B cell (primary cell): ENCODE measurements around the gene PPP2R5E. TPM values are rescaled to one million over a fixed set of nuclear protein-coding genes. Genes with fewer than 3 reads are reported as not detected.

Source experiments
- ATAC-seq: fragments of 200-7000 bp; cut with Tn5 transposase; one replicate; pipeline ENCODE4 v1.10.0; 2021; ENCODE audit warnings: low read depth, mild to moderate bottlenecking, moderate number of reproducible peaks, moderate library complexity
- CTCF ChIA-PET: fragments of 350-600 bp; sonication (Branson Sonifier 250); formaldehyde crosslinking; loops from one replicate; lab custom pipeline; 2021; ENCODE audit warnings: antibody characterized with exemption, inconsistent platforms; lab: Charles Lee
- POLR2A ChIA-PET: fragments of 350-600 bp; sonication (Branson Sonifier 250); formaldehyde crosslinking; loops from one replicate; lab custom pipeline; 2021; ENCODE audit warnings: antibody characterized with exemption; lab: Charles Lee
- DNase-seq: peaks from one replicate; pipeline ENCODE4 v3.0.0; 2013
- H2AFZ ChIP-seq: 2 replicates; pipeline ENCODE4 v1.6.1; 2012; ENCODE audit warnings: mild to moderate bottlenecking, low read depth, low read length; ENCODE audit not compliant: insufficient read depth, poor library complexity, severe bottlenecking
- H3K27ac ChIP-seq, 2 donors: 1 replicate in 1 of 2; 2 replicates in 1 of 2; pipeline ENCODE4 v1.5.1; 2012 to 2013; ENCODE audit warnings: low read length in 2 of 2, mild to moderate bottlenecking in 2 of 2, moderate library complexity in 1 of 2
- H3K27me3 ChIP-seq, 4 experiments: fragments of 200-600 bp in 1 of 4; sonication (generic) in 1 of 4; replicated peaks in 1 of 4; 1 replicate in 2 of 4; 2 replicates in 2 of 4; pipeline versions ENCODE4 v1.6.1 to v1.7.0; 2013 to 2016; ENCODE audit warnings: low read length in 3 of 4, mild to moderate bottlenecking in 2 of 4, mixed read lengths in 1 of 4, moderate library complexity in 1 of 4; ENCODE audit not compliant: insufficient read depth in 4 of 4, control insufficient read depth in 3 of 4; ENCODE audit errors: control extremely low read depth in 1 of 4
- H3K36me3 ChIP-seq, 2 experiments: replicated peaks in 1 of 2; 1 replicate in 1 of 2; 2 replicates in 1 of 2; pipeline versions ENCODE4 v1.6.1 to v1.7.1; 2013; ENCODE audit warnings: low read length in 1 of 2; ENCODE audit not compliant: insufficient read depth in 2 of 2, control insufficient read depth in 1 of 2; ENCODE audit errors: control extremely low read depth in 1 of 2, extremely low read depth in 1 of 2
- H3K4me1 ChIP-seq, 2 donors: fragments of 200-600 bp in 1 of 2; sonication (generic) in 1 of 2; 1 replicate in 1 of 2; 2 replicates in 1 of 2; pipeline versions ENCODE4 v1.5.1 to v1.6.1; 2013 to 2017; ENCODE audit warnings: low read length in 2 of 2; ENCODE audit not compliant: control insufficient read depth in 2 of 2, insufficient read depth in 2 of 2
- H3K4me2 ChIP-seq: replicated peaks from 2 replicates; pipeline ENCODE3; 2012; ENCODE audit warnings: mild to moderate bottlenecking, low read depth, low read length; ENCODE audit not compliant: poor library complexity, severe bottlenecking
- H3K4me3 ChIP-seq, 5 experiments: fragments of 200-600 bp in 1 of 5; sonication (generic) in 1 of 5; 1 replicate in 3 of 5; 2 replicates in 2 of 5; pipeline versions ENCODE4 v1.5.1 to v1.7.0; 2011 to 2016; ENCODE audit warnings: low read length in 4 of 5, mild to moderate bottlenecking in 4 of 5, low read depth in 2 of 5, control low read depth in 1 of 5, moderate library complexity in 1 of 5; ENCODE audit not compliant: insufficient read depth in 1 of 5; ENCODE audit errors: control extremely low read depth in 1 of 5, extremely low read depth in 1 of 5
- H3K79me2 ChIP-seq: fragments of 200-600 bp; sonication (generic); one replicate; pipeline ENCODE4 v1.6.0; 2016; ENCODE audit warnings: low read length; ENCODE audit not compliant: control insufficient read depth, insufficient read depth
- H3K9ac ChIP-seq: fragments of 200-600 bp; sonication (generic); 2 replicates; pipeline ENCODE4 v1.6.1; 2017; ENCODE audit warnings: mild to moderate bottlenecking, low read length, moderate library complexity
- H3K9me3 ChIP-seq, 3 donors: one replicate each; pipeline versions ENCODE4 v1.6.1 to v1.7.1; 2013; ENCODE audit warnings: low read length in 2 of 3; ENCODE audit not compliant: control insufficient read depth in 2 of 3, insufficient read depth in 1 of 3; ENCODE audit errors: control extremely low read depth in 1 of 3
- H4K20me1 ChIP-seq: 2 replicates; pipeline ENCODE4 v1.6.0; 2012; ENCODE audit warnings: mild to moderate bottlenecking, low read length; ENCODE audit not compliant: insufficient read depth, control insufficient read depth, poor library complexity, severe bottlenecking
- H3K27ac Mint-ChIP-seq: one replicate; pipeline ENCODE4 v1.8.0; 2021; ENCODE audit warnings: mixed read lengths
- H3K27me3 Mint-ChIP-seq: one replicate; pipeline ENCODE4 v1.8.0; 2021; ENCODE audit warnings: mixed read lengths
- H3K4me1 Mint-ChIP-seq: one replicate; pipeline ENCODE4 v1.8.0; 2021; ENCODE audit warnings: mixed read lengths
- H3K4me3 Mint-ChIP-seq: one replicate; pipeline ENCODE4 v1.8.0; 2021; ENCODE audit warnings: mixed read lengths
- H3K9me3 Mint-ChIP-seq: one replicate; pipeline ENCODE4 v1.8.0; 2022; ENCODE audit warnings: mixed read lengths; ENCODE audit not compliant: insufficient read depth
- EZH2 ChIP-seq: IDR thresholded peaks from 2 replicates; pipeline ENCODE4 v1.6.1; 2012; ENCODE audit warnings: borderline replicate concordance, low read depth, mild to moderate bottlenecking, moderate library complexity, low read length; ENCODE audit not compliant: insufficient read depth, poor library complexity, severe bottlenecking
- WGBS: methylation state at CpG from one replicate; pipeline ENCODE4 v1.1.5; 2013; ENCODE audit warnings: missing lambda C conversion rate; ENCODE audit not compliant: insufficient coverage; 5-methylcytosine and 5-hydroxymethylcytosine counted together
- intact Hi-C: fragments of 100-400 bp; cut with micrococcal nuclease; formaldehyde crosslinking; loops from one replicate; pipeline ENCODE4 v1.10.0; 2022
- polyA plus RNA-seq: library from polyadenylated mRNA; depleted of rRNA; stranded (reverse); fragments of >200 nt; gene quantifications from 2 replicates; pipeline ENCODE4 v1.2.3, GENCODE V29; 2012
- total RNA-seq, 2 donors: library from RNA; stranded (reverse); fragments of 120-200 nt in 1 of 2; gene quantifications; 1 replicate in 1 of 2; 2 replicates in 1 of 2; pipeline versions ENCODE4 v1.2.3 to v1.2.4, GENCODE V29; 2013 to 2022
- TF ChIP-seq, protein P1 (sequence below): fragments of 200-600 bp; IDR thresholded peaks from one replicate; pipeline ENCODE4 v1.8.0; 2022; ENCODE audit warnings: antibody characterized with exemption, mild to moderate bottlenecking

The PPP2R5E gene
- total and polyA plus RNA-seq, 2 donors (not counting 1 experiment from before 2014, with no cell fraction given) = 6.3 to 40.6 TPM

GRCh38 chr14:63581491-63581890 is 38.3 kb upstream of the PPP2R5E start:
- CTCF ChIA-PET = no interaction called here
- Histone ChIP-seq H2AFZ (no peak overlapping the region), H3K27me3 (no peaks in the 10 kb centered on the region), H3K9me3 (no peaks in the 10 kb centered on the region), H3K36me3 (no peaks in the 10 kb centered on the region), H3K4me1 (no peaks in the 10 kb centered on the region), H3K4me2 (no peak overlapping the region), H3K27ac (no peak overlapping the region), H3K79me2 (no peaks in the 10 kb centered on the region), H3K4me3 (no peak overlapping the region), H3K9ac (no peak overlapping the region), H4K20me1 (no peaks in the 10 kb centered on the region)
- H3K27ac Mint-ChIP-seq = no peak overlapping the region
- no peak overlapping the region for H3K4me3 Mint-ChIP-seq
- WGBS = no CpG with 5 or more reads among the region's 4 CpGs
- no peaks in the 10 kb centered on the region for H3K4me1 Mint-ChIP-seq
- intact Hi-C loops = no loop called here
- no peak for ATAC-seq
- TF ChIP-seq EZH2 = no peak
- TF ChIP-seq, protein P1, sequence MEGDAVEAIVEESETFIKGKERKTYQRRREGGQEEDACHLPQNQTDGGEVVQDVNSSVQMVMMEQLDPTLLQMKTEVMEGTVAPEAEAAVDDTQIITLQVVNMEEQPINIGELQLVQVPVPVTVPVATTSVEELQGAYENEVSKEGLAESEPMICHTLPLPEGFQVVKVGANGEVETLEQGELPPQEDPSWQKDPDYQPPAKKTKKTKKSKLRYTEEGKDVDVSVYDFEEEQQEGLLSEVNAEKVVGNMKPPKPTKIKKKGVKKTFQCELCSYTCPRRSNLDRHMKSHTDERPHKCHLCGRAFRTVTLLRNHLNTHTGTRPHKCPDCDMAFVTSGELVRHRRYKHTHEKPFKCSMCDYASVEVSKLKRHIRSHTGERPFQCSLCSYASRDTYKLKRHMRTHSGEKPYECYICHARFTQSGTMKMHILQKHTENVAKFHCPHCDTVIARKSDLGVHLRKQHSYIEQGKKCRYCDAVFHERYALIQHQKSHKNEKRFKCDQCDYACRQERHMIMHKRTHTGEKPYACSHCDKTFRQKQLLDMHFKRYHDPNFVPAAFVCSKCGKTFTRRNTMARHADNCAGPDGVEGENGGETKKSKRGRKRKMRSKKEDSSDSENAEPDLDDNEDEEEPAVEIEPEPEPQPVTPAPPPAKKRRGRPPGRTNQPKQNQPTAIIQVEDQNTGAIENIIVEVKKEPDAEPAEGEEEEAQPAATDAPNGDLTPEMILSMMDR = no peak
- H3K9me3 Mint-ChIP-seq = no peaks in the 10 kb centered on the region
- POLR2A ChIA-PET = no interaction called here
- no peak for DNase-seq
- H3K27me3 Mint-ChIP-seq = peaks cover 10% of the 10 kb centered on the region

GRCh38 chr14:63578300-63578699 is 35.1 kb upstream of the PPP2R5E start:
- no peaks in the 10 kb centered on the region for H3K27me3 ChIP-seq
- WGBS = no CpG with 5 or more reads among the region's 1 CpG
- intact Hi-C loops = no loop called here
- no peaks in the 10 kb centered on the region for H3K9me3 ChIP-seq
- no peaks in the 10 kb centered on the region for H3K79me2 ChIP-seq
- no peaks in the 10 kb centered on the region for H4K20me1 ChIP-seq
- TF ChIP-seq, protein P1 = no peak
- TF ChIP-seq EZH2 = no peak
- no peaks in the 10 kb centered on the region for H3K4me1 Mint-ChIP-seq
- no peak overlapping the region for H3K9ac ChIP-seq
- DNase-seq (no peak), ATAC-seq (no peak)
- POLR2A ChIA-PET = no interaction called here
- peaks cover 10% of the 10 kb centered on the region for H3K27me3 Mint-ChIP-seq
- H3K27ac Mint-ChIP-seq = no peak overlapping the region
- H3K4me1 ChIP-seq = no peaks in the 10 kb centered on the region
- H2AFZ ChIP-seq = no peak overlapping the region
- H3K4me3 Mint-ChIP-seq = no peak overlapping the region
- no peak overlapping the region for H3K4me2 ChIP-seq
- no peaks in the 10 kb centered on the region for H3K9me3 Mint-ChIP-seq
- no peak overlapping the region for H3K4me3 ChIP-seq
- CTCF ChIA-PET = no interaction called here
- no peaks in the 10 kb centered on the region for H3K36me3 ChIP-seq
- no peak overlapping the region for H3K27ac ChIP-seq
